GM19099 (cell line): ENCODE data around the gene ZFP1.

Source experiments
- POLR2A ChIP-seq: IDR thresholded peaks from 3 replicates; pipeline ENCODE4 v1.6.1; 2011; ENCODE audit warnings: low read depth; ENCODE audit not compliant: insufficient read length; ENCODE audit errors: extremely low read depth

Gene ZFP1

GRCh38 chr16:75148311-75149195, at the start of gene ZFP1:
TSS of gene ZFP1 (plus strand) at chr16:75148524. CDS start at chr16:75152952, 4,428 bp downstream.
- peak; percentile 70 for TF ChIP-seq POLR2A

GRCh38 chr16:75099075-75099667, 49.2 kb upstream of the ZFP1 start:
- TF ChIP-seq POLR2A, result no peak

GRCh38 chr16:75099738-75100602, 48.4 kb upstream of the ZFP1 start:
- TF ChIP-seq POLR2A, result no peak

GRCh38 chr16:75100603-75100990, 47.7 kb upstream of the ZFP1 start:
- TF ChIP-seq POLR2A, result no peak

- no peak for TF ChIP-seq POLR2A
These were observed 46.7 kb upstream of the ZFP1 start for GRCh38 chr16:75101635-75102034.

- no peak for TF ChIP-seq POLR2A
These were observed 45.7 kb upstream of the ZFP1 start for GRCh38 chr16:75102595-75102994.

GRCh38 chr16:75103994-75104393, 44.3 kb upstream of the ZFP1 start:
- no peak for TF ChIP-seq POLR2A

GRCh38 chr16:75104836-75105235, 43.5 kb upstream of the ZFP1 start:
- TF ChIP-seq POLR2A, result no peak

- TF ChIP-seq POLR2A, result no peak
These were observed 42.8 kb upstream of the ZFP1 start for GRCh38 chr16:75105306-75106061.

- no peak for TF ChIP-seq POLR2A
These were observed 41.7 kb upstream of the ZFP1 start for GRCh38 chr16:75106351-75107274.

- no peak for TF ChIP-seq POLR2A
These were observed 40.8 kb upstream of the ZFP1 start for GRCh38 chr16:75107505-75107904.

GRCh38 chr16:75108792-75109731, 39.3 kb upstream of the ZFP1 start:
- TF ChIP-seq POLR2A, result no peak
